ENCODE data around the gene COP1.

Gene COP1

DNA sequence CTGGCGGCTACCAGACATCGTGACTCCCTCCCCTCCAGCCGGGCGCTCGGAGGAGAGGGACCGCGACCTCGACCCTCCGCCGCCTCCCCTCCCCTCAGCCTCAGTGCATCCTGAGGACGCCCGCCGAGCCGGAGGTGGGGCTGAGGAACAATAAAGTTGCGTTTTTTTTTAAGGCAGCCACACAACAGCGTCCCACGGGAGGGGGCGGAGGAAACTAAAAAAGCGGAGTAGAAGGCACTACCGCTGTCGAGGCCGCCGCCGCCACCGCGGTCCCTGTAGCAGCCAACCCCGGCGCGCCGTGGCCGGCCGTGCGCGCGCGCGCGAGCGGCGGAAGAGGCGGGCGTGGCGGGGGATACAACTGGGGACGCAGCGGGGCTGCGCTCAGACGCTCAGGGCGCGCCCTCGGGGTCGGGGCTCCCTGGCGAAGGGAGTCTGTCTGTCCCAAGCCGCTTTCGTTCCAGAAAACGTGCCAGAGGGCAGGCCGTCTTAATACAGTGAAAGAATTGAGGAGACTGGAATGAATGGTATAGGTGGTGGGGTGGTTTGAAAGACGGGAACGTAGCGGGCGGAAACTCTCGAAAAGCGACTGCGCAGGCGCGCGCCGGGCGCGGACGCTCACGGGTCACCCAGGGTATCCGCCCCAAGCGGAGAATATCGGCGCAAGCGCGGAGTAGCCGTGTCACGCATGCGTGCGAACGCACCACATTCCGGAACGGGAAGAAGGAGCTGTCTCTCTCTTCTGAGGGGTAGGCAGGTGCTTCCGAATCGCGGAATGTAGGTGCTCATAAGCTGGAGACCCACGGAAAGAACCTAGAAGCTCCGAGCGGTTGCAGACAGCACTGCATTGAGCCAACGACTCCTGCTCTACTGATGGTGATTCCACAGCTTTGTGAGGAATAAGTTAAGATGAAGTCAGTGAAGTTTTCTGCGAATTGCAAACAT lies at the start of gene COP1:
Gene COP1, minus strand, starts transcription at position 326 of the 942 bp plus-strand sequence. Its CDS starts 308 bp downstream, at position 18.
- Histone ChIP-seq H2AFZ (peak within 1 kb of the TSS; percentile 94), H3K9ac (peak within 1 kb of the TSS; percentile 72), H3K36me3 (ENCODE audit: control insufficient read depth, insufficient read depth, low read length) (no peaks in the 10 kb centered on the region), H3K27ac (peak within 1 kb of the TSS; percentile 86), H3K27me3 (ENCODE audit: control insufficient read depth, insufficient read depth, low read length) (no peaks in the 10 kb centered on the region), H3K4me1 (peaks cover 3% of the 10 kb centered on the region), H3K4me3 (ENCODE audit: low read depth, low read length) (peak within 1 kb of the TSS; percentile 76), H3K79me2 (peaks cover 14% of the 10 kb centered on the region), H3K4me2 (ENCODE audit: low read length) (peak within 1 kb of the TSS; percentile 90), H3K9me3 (ENCODE audit: control insufficient read depth, low read length) (no peaks in the 10 kb centered on the region)
- TF ChIP-seq, protein P1, sequence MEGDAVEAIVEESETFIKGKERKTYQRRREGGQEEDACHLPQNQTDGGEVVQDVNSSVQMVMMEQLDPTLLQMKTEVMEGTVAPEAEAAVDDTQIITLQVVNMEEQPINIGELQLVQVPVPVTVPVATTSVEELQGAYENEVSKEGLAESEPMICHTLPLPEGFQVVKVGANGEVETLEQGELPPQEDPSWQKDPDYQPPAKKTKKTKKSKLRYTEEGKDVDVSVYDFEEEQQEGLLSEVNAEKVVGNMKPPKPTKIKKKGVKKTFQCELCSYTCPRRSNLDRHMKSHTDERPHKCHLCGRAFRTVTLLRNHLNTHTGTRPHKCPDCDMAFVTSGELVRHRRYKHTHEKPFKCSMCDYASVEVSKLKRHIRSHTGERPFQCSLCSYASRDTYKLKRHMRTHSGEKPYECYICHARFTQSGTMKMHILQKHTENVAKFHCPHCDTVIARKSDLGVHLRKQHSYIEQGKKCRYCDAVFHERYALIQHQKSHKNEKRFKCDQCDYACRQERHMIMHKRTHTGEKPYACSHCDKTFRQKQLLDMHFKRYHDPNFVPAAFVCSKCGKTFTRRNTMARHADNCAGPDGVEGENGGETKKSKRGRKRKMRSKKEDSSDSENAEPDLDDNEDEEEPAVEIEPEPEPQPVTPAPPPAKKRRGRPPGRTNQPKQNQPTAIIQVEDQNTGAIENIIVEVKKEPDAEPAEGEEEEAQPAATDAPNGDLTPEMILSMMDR (IDR thresholded peaks at IDR 0.05) = no peak

DNA sequence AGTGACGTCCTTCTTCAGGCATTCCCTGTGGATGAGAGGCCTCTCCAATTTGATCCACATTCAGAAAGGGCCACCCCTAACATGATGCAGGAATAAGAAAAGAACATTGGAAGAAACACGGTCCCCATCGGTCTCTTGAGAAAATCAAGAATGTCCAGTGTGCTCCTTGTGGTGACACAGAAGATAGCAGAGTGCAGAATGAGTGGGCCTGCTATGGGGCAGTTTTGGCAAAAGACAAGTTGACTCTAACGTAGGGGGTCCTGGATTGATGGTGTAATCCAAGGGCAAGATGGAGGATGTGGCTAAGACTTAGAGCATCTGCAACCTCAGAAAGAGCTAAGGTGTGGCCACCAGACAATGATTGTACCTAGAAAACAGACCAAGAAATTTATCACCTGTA lies 45.1 kb upstream of the COP1 start:
- H2AFZ ChIP-seq = no peak overlapping the region
- no peak overlapping the region for H3K9ac ChIP-seq
- no peaks in the 10 kb centered on the region for H3K36me3 ChIP-seq (ENCODE audit: control insufficient read depth, insufficient read depth, low read length)
- H3K79me2 ChIP-seq = no peaks in the 10 kb centered on the region
- no peaks in the 10 kb centered on the region for H3K4me1 ChIP-seq
- H3K4me3 ChIP-seq (ENCODE audit: low read depth, low read length) = no peak overlapping the region
- TF ChIP-seq, protein P1 (IDR thresholded peaks at IDR 0.05) = no peak
- H3K27me3 ChIP-seq (ENCODE audit: control insufficient read depth, insufficient read depth, low read length) = no peaks in the 10 kb centered on the region
- H3K9me3 ChIP-seq (ENCODE audit: control insufficient read depth, low read length) = no peaks in the 10 kb centered on the region
- H3K27ac ChIP-seq = no peak overlapping the region
- no peak overlapping the region for H3K4me2 ChIP-seq (ENCODE audit: low read length)

DNA sequence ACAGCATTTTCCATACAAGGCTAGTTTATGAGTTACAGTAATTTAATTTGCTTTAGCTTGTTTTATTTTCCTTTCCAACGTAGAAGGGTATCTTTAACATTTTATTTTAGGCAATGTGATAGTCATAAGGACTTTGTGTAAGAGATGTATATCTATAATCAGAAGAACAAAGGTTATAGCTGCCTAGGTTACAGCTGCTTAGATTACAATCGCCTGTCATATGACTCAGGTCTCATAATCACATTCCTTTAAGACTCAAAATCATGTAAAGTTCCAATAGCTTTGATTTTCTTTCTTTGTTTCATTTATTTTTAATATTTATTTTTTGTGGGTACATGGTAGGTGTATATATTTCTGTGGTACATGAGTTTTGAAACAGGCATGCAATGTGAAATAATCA lies 37.8 kb upstream of the COP1 start:
- Histone ChIP-seq H3K79me2 (no peaks in the 10 kb centered on the region), H3K27ac (no peak overlapping the region), H3K9ac (no peak overlapping the region), H3K36me3 (ENCODE audit: control insufficient read depth, insufficient read depth, low read length) (no peaks in the 10 kb centered on the region), H3K9me3 (ENCODE audit: control insufficient read depth, low read length) (no peaks in the 10 kb centered on the region), H3K27me3 (ENCODE audit: control insufficient read depth, insufficient read depth, low read length) (no peaks in the 10 kb centered on the region), H2AFZ (no peak overlapping the region), H3K4me1 (no peaks in the 10 kb centered on the region), H3K4me3 (ENCODE audit: low read depth, low read length) (no peak overlapping the region), H3K4me2 (ENCODE audit: low read length) (no peak overlapping the region)
- TF ChIP-seq, protein P1 (IDR thresholded peaks at IDR 0.05) = no peak

DNA sequence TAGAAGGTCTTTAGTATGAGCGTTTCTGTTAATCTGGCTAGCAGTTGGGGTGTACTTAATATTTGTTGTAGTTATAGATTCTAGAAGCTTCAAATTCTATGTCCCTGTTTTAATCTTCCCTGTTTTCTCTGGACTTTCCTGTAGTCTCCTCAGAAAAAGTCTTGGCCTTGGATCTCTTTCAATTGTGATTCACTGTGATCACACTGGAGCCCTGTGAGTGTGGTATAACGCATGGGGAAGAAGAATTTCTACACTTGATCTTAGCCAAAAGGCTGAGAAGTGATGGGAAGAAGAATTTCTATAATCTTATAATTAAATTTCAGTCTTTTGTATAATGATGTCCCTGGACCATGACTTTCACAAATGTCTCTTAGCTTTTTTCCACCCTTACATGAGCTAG lies 36.7 kb upstream of the COP1 start:
- no peaks in the 10 kb centered on the region for H3K79me2 ChIP-seq
- H3K27ac ChIP-seq = no peak overlapping the region
- no peaks in the 10 kb centered on the region for H3K27me3 ChIP-seq (ENCODE audit: control insufficient read depth, insufficient read depth, low read length)
- no peaks in the 10 kb centered on the region for H3K4me1 ChIP-seq
- no peak overlapping the region for H3K4me2 ChIP-seq (ENCODE audit: low read length)
- no peak overlapping the region for H3K9ac ChIP-seq
- H3K9me3 ChIP-seq (ENCODE audit: control insufficient read depth, low read length) = no peaks in the 10 kb centered on the region
- H2AFZ ChIP-seq = no peak overlapping the region
- H3K4me3 ChIP-seq (ENCODE audit: low read depth, low read length) = no peak overlapping the region
- TF ChIP-seq, protein P1 (IDR thresholded peaks at IDR 0.05) = no peak
- H3K36me3 ChIP-seq (ENCODE audit: control insufficient read depth, insufficient read depth, low read length) = no peaks in the 10 kb centered on the region
